K562 (cell line): Measurements from ENCODE around the gene HOXD4. TPM values are rescaled to one million over a fixed set of nuclear protein-coding genes. Genes with fewer than 3 reads are reported as not detected.

ENCODE experiments used
- ATAC-seq: fragments of 200-7000 bp; cut with Tn5 transposase; 3 replicates; pipeline ENCODE4 v1.9.1; 2020; ENCODE audit warnings: moderate library complexity
- BruUV-seq: library from RNA; stranded (reverse); fragments of 400-500 nt; replicated peaks from 2 replicates; lab custom pipeline; 2021; lab: Mats Ljungman, UMichigan
- CTCF ChIA-PET: fragments of 300-600 bp; formaldehyde crosslinking; extraction: SDS; loops from one replicate; lab custom pipeline; 2021; ENCODE audit warnings: low intra/inter-chr PET ratio; lab: Yijun Ruan, JAX
- POLR2A ChIA-PET: fragments of 300-600, 350-650 bp; sonication (Branson Sonifier 250); formaldehyde crosslinking; extraction: SDS; loops from one replicate; lab custom pipeline; 2021; ENCODE audit warnings: antibody characterized with exemption, inconsistent platforms; lab: Yijun Ruan, JAX
- DNase-seq, 4 experiments: peaks; one replicate each; pipeline versions ENCODE4 v3.0.0 to v3.0.0-alpha.2; 2011 to 2018; ENCODE audit warnings: low spot score in 3 of 4, mixed read lengths in 3 of 4; ENCODE audit errors: extremely low read depth in 1 of 4
- FAIRE-seq: peaks from 2 replicates; lab custom pipeline; 2011; peaks lifted over from hg19 to GRCh38; lab: Jason Lieb, UNC
- H2AFZ ChIP-seq: 2 replicates; pipeline ENCODE4 v1.6.0; 2011; ENCODE audit warnings: low read depth, low read length, control low read depth, inconsistent platforms
- H3K27ac ChIP-seq: fragments of 200-600 bp; 3 replicates; pipeline ENCODE4 v1.8.0; 2011; ENCODE audit warnings: low read depth, mild to moderate bottlenecking, control low read depth, inconsistent platforms, low read length, moderate library complexity, mixed read lengths; ENCODE audit errors: extremely low read depth
- H3K27me3 ChIP-seq, 2 experiments: fragments of 300-600 bp in 1 of 2; 2 replicates in 1 of 2; 3 replicates in 1 of 2; pipeline versions ENCODE4 v1.6.0 to v1.8.0; 2011; ENCODE audit warnings: inconsistent platforms in 2 of 2, low read length in 2 of 2, mild to moderate bottlenecking in 1 of 2, mixed read lengths in 1 of 2, moderate library complexity in 1 of 2; ENCODE audit not compliant: control insufficient read depth in 2 of 2, insufficient read depth in 2 of 2
- H3K36me3 ChIP-seq: fragments of 300-600 bp; 3 replicates; pipeline ENCODE4 v1.8.0; 2011; ENCODE audit warnings: mild to moderate bottlenecking, low read length, inconsistent platforms; ENCODE audit not compliant: control insufficient read depth, insufficient read depth
- H3K4me1 ChIP-seq, 2 experiments: fragments of 200-600 bp in 1 of 2; replicated peaks in 1 of 2; 2 replicates in 1 of 2; 3 replicates in 1 of 2; pipeline versions ENCODE4 v1.5.1 to v1.8.0; 2011; ENCODE audit warnings: inconsistent platforms in 2 of 2, low read length in 2 of 2, mild to moderate bottlenecking in 1 of 2, mixed read lengths in 1 of 2, moderate library complexity in 1 of 2; ENCODE audit not compliant: control insufficient read depth in 2 of 2, insufficient read depth in 2 of 2
- H3K4me2 ChIP-seq: 2 replicates; pipeline ENCODE4 v1.6.1; 2011; ENCODE audit warnings: low read length, control low read depth, inconsistent platforms, mixed read lengths; ENCODE audit not compliant: insufficient read depth
- H3K4me3 ChIP-seq: fragments of 200-600 bp; sonication (generic), shearing (Covaris generic); 2 replicates; pipeline ENCODE4 v1.5.1; 2016; ENCODE audit warnings: control low read depth, inconsistent platforms
- H3K79me2 ChIP-seq: fragments of 200-600 bp; 3 replicates; pipeline ENCODE4 v1.8.0; 2011; ENCODE audit warnings: low read length, inconsistent platforms; ENCODE audit not compliant: control insufficient read depth, insufficient read depth
- H3K9ac ChIP-seq, 2 experiments: 2 replicates each; pipeline versions ENCODE4 v1.6.0 to v1.6.1; 2011; ENCODE audit warnings: low read depth in 2 of 2, low read length in 2 of 2, control low read depth in 1 of 2, inconsistent platforms in 1 of 2, mild to moderate bottlenecking in 1 of 2, mixed read lengths in 1 of 2; ENCODE audit not compliant: insufficient read depth in 1 of 2
- H3K9me1 ChIP-seq: one replicate; pipeline ENCODE4 v1.6.0; 2011; ENCODE audit warnings: inconsistent platforms, mild to moderate bottlenecking, low read length, moderate library complexity; ENCODE audit not compliant: control insufficient read depth, insufficient read depth
- H3K9me3 ChIP-seq: replicated peaks from 2 replicates; pipeline ENCODE4 v1.5.1; 2011; ENCODE audit warnings: low read depth, low read length, inconsistent platforms; ENCODE audit not compliant: control insufficient read depth, insufficient read depth
- H4K20me1 ChIP-seq: replicated peaks from 2 replicates; pipeline ENCODE4 v1.6.1; 2011; ENCODE audit warnings: low read length, inconsistent platforms, mixed read lengths; ENCODE audit not compliant: control insufficient read depth, insufficient read depth
- CHD1 ChIP-seq: fragments of 200-600 bp; sonication (generic); IDR thresholded peaks from one replicate; pipeline ENCODE4 v1.6.1; 2012; ENCODE audit warnings: mild to moderate bottlenecking, moderate library complexity, low read length, inconsistent platforms
- ELF2 ChIP-seq: fragments of 250-450 bp; sonication (Bioruptor Pico); IDR thresholded peaks from 2 replicates; pipeline ENCODE4 v1.5.0; 2021; ENCODE audit warnings: mild to moderate bottlenecking
- SAFB2 ChIP-seq: fragments of 200-400 bp; formaldehyde crosslinking; IDR thresholded peaks from 2 replicates; pipeline ENCODE4 v1.6.1; 2018; ENCODE audit warnings: borderline replicate concordance, low read length, low read depth, moderate library complexity; ENCODE audit not compliant: severe bottlenecking
- ZNF165 ChIP-seq: fragments of 250-450 bp; sonication (Bioruptor Pico); IDR thresholded peaks from 2 replicates; pipeline ENCODE4 v1.4.0; 2020; ENCODE audit warnings: borderline replicate concordance
- ZNF263 ChIP-seq: sonication (generic); formaldehyde crosslinking; IDR thresholded peaks from 2 replicates; pipeline ENCODE4 v1.8.0; 2022; ENCODE audit warnings: mild to moderate bottlenecking, missing genetic modification reagents, borderline replicate concordance
- WGBS: fragments of 100-300 bp; shearing (Covaris generic); methylation state at CpG from one replicate; pipeline ENCODE4 v1.1.6; 2016; ENCODE audit warnings: low coverage, mixed read lengths; ENCODE audit not compliant: insufficient coverage; ENCODE audit errors: missing lambda C conversion rate; 5-methylcytosine and 5-hydroxymethylcytosine counted together
- in situ Hi-C: fragments of 300-500 bp; cut with MboI; formaldehyde crosslinking; loops from 4 replicates; pipeline ENCODE4 v1.15.0; 2018; ENCODE audit warnings: inconsistent platforms, mixed read lengths
- intact Hi-C: fragments of 100-400 bp; cut with micrococcal nuclease; formaldehyde crosslinking; loops from 2 replicates; pipeline ENCODE4 v1.14.2; 2022
- polyA plus RNA-seq, 8 experiments: library from polyadenylated mRNA; depleted of rRNA in 4 of 8; stranded (reverse) in 5 of 8; unstranded in 3 of 8; fragments of >200 nt; fragmentation: Nextera tagmentation in 2 of 8; fragmentation: Illumina TruSeq in 1 of 8; extraction: Ambion mirVana in 2 of 8; extraction: Trizol in 1 of 8; gene quantifications; 2 replicates each; pipeline versions ENCODE4 v1.2.1 to v1.2.3, GENCODE V29; 2011 to 2014; ENCODE audit warnings: inconsistent platforms in 1 of 8, missing spikeins in 1 of 8
- total RNA-seq, 7 experiments: library from RNA; depleted of rRNA in 6 of 7; stranded (reverse); fragments of >200 nt in 6 of 7; fragmentation: Illumina TruSeq in 2 of 7; extraction: Trizol in 2 of 7; gene quantifications; 2 replicates each; pipeline versions ENCODE4 v1.2.1 to v1.2.3, GENCODE V29; 2011 to 2021; ENCODE audit warnings: low replicate concordance in 1 of 7

The HOXD4 gene
- total and polyA plus RNA-seq, 9 of the 15 experiments (the other 6 are each of a cell fraction or from before 2014, with no cell fraction given): not detected

GRCh38 chr2:176172895-176173566, 21.7 kb downstream of the HOXD4 start:
- H4K20me1 ChIP-seq: no peaks in the 10 kb centered on the region; the same call in 1 of the 2 replicates
- no peak for TF ChIP-seq SAFB2
- TF ChIP-seq CHD1: no peak
- no peak for TF ChIP-seq ZNF165
- no peak for TF ChIP-seq ELF2 (CRISPR knock-in tag)
- TF ChIP-seq ZNF263 (CRISPR knock-in tag): no peak
- TF ChIP-seq, all 486 proteins: peak for 0
- no peak overlapping the region for H3K27ac ChIP-seq
- in situ Hi-C loops (no loop called here), intact Hi-C loops (no loop called here)
- ATAC-seq (no peak), FAIRE-seq (no peak), DNase-seq (no peak)
- H3K4me1 ChIP-seq: peaks cover 0 to 28% of the 10 kb centered on the region in 2 experiments; a peak in 2 of 5 replicates
- no peaks in the 10 kb centered on the region for H3K79me2 ChIP-seq
- H3K9me3 ChIP-seq: no peaks in the 10 kb centered on the region
- H3K9ac ChIP-seq: no peak overlapping the region
- CTCF ChIA-PET: no interaction called here
- no TSS peak for BruUV-seq
- no peak overlapping the region for H3K4me3 ChIP-seq
- no peaks in the 10 kb centered on the region for H3K36me3 ChIP-seq
- H3K9me1 ChIP-seq: no peaks in the 10 kb centered on the region
- no peak overlapping the region for H3K4me2 ChIP-seq
- POLR2A ChIA-PET: interaction anchor here (0.5 to 0.6 kb wide), 2 partner anchors 18 to 472 kb away, joined by 3 read pairs; no protein-coding TSS in a partner anchor
- no peak overlapping the region for H2AFZ ChIP-seq
- 2% methylated on average over 14 of the region's 14 CpGs for WGBS
- peaks cover 49 to 61% of the 10 kb centered on the region in 2 experiments for H3K27me3 ChIP-seq
